ENCODE results near the gene DEFB121.

The DEFB121 gene

GRCh38 chr20:31355981-31356380 lies 50.0 kb downstream of the DEFB121 start:
- DNase-seq: no peak
